Gastrocnemius medialis (tissue), 4 donors: ENCODE data around the gene VSIG10L2. TPM values are rescaled to one million over a fixed set of nuclear protein-coding genes. Genes with fewer than 3 reads are reported as not detected.

Source experiments
- ATAC-seq, 2 donors: fragments of 150-250 bp; one replicate each; pipeline ENCODE4 v1.9.1; 2016
- DNase-seq, 2 donors: peaks; one replicate each; pipeline ENCODE4 v3.0.0-alpha.2; 2019
- H3K27ac ChIP-seq, 4 donors: fragments of 200-600 bp; sonication (generic); 1 replicate in 1 of 4; 2 replicates in 3 of 4; pipeline ENCODE4 v1.5.1; 2016 to 2018; ENCODE audit warnings: mild to moderate bottlenecking in 2 of 4, moderate library complexity in 1 of 4
- H3K27me3 ChIP-seq, 3 donors: fragments of 200-600 bp; sonication (generic) in 2 of 3; 1 replicate in 1 of 3; 2 replicates in 2 of 3; pipeline versions ENCODE4 v1.5.1 to v1.6.0; 2016 to 2019; ENCODE audit warnings: mild to moderate bottlenecking in 1 of 3, moderate library complexity in 1 of 3
- H3K36me3 ChIP-seq, 2 donors: fragments of 200-600 bp; sonication (generic) in 1 of 2; one replicate each; pipeline ENCODE4 v1.5.1; 2017 to 2018
- H3K4me1 ChIP-seq, 2 donors: fragments of 200-600 bp; sonication (generic) in 1 of 2; one replicate each; pipeline ENCODE4 v1.5.1; 2016 to 2017; ENCODE audit warnings: mild to moderate bottlenecking in 2 of 2
- H3K4me3 ChIP-seq, 4 donors: fragments of 200-600 bp; sonication (generic) in 3 of 4; 1 replicate in 1 of 4; 2 replicates in 3 of 4; pipeline ENCODE4 v1.5.1; 2016 to 2019; ENCODE audit warnings: mild to moderate bottlenecking in 2 of 4
- H3K9me3 ChIP-seq, 3 donors: fragments of 200-600 bp; sonication (generic) in 2 of 3; 1 replicate in 1 of 3; 2 replicates in 2 of 3; pipeline ENCODE4 v1.5.1; 2016 to 2019
- POLR2A ChIP-seq, 2 donors: fragments of 450-650 bp; IDR thresholded peaks; one replicate each; pipeline ENCODE4 v1.6.1; 2017; ENCODE audit warnings: antibody characterized with exemption in 2 of 2, mild to moderate bottlenecking in 2 of 2, moderate library complexity in 2 of 2
- in situ Hi-C, 4 donors: fragments of 200-750 bp; cut with MboI; loops; one replicate each; pipeline versions ENCODE4 v1.15.0 to v1.8.0; 2017; ENCODE audit warnings: low sequenced_read_pairs in 4 of 4
- intact Hi-C: fragments of 100-400 bp; cut with DNase I; formaldehyde crosslinking; loops from one replicate; pipeline ENCODE4 v1.15.1; 2023; ENCODE audit warnings: low total_unique reads
- total RNA-seq, 4 donors: library from RNA; depleted of rRNA; stranded (reverse); fragments of >200 nt; gene quantifications; one replicate each; pipeline versions ENCODE4 v1.1.0 to v1.2.3, GENCODE V29; 2016
- TF ChIP-seq, protein P1 (sequence below), 5 experiments: fragments of 450-650 bp in 3 of 5; fragments of 200-600 bp in 2 of 5; sonication (generic) in 2 of 5; IDR thresholded peaks in 4 of 5; conservative IDR thresholded peaks in 1 of 5; 1 replicate in 4 of 5; 2 replicates in 1 of 5; pipeline ENCODE4 v1.5.1; 2016 to 2019; ENCODE audit warnings: antibody characterized with exemption in 5 of 5, mild to moderate bottlenecking in 3 of 5, moderate library complexity in 3 of 5

The VSIG10L2 gene
- total RNA-seq, 4 donors from 2014 or later = 0.10 TPM; not detected in 3

GRCh38 chr11:125954123-125954944 lies 8.5 kb downstream of the VSIG10L2 start:
- ATAC-seq (no peak), DNase-seq (no peak)
- Histone ChIP-seq H3K4me3 (no peak overlapping the region), H3K4me1 (peaks cover 0 to 6% of the 10 kb centered on the region in 2 donors), H3K27me3 (no peaks in the 10 kb centered on the region), H3K9me3 (no peaks in the 10 kb centered on the region), H3K27ac (no peak overlapping the region), H3K36me3 (no peaks in the 10 kb centered on the region)
- intact Hi-C loops (no loop called here), in situ Hi-C loops (no loop called here)
- TF ChIP-seq, protein P1, sequence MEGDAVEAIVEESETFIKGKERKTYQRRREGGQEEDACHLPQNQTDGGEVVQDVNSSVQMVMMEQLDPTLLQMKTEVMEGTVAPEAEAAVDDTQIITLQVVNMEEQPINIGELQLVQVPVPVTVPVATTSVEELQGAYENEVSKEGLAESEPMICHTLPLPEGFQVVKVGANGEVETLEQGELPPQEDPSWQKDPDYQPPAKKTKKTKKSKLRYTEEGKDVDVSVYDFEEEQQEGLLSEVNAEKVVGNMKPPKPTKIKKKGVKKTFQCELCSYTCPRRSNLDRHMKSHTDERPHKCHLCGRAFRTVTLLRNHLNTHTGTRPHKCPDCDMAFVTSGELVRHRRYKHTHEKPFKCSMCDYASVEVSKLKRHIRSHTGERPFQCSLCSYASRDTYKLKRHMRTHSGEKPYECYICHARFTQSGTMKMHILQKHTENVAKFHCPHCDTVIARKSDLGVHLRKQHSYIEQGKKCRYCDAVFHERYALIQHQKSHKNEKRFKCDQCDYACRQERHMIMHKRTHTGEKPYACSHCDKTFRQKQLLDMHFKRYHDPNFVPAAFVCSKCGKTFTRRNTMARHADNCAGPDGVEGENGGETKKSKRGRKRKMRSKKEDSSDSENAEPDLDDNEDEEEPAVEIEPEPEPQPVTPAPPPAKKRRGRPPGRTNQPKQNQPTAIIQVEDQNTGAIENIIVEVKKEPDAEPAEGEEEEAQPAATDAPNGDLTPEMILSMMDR (IDR thresholded peaks at IDR 0.05 in 4 of 5, conservative IDR thresholded peaks at IDR 0.05 in 1 of 5) = no peak
- TF ChIP-seq POLR2A (IDR thresholded peaks at IDR 0.05) = no peak

GRCh38 chr11:125954945-125955640 lies 9.2 kb downstream of the VSIG10L2 start:
- intact Hi-C loops = no loop called here
- no peak for TF ChIP-seq POLR2A (IDR thresholded peaks at IDR 0.05)
- TF ChIP-seq, protein P1 (IDR thresholded peaks at IDR 0.05 in 4 of 5, conservative IDR thresholded peaks at IDR 0.05 in 1 of 5) = no peak
- H3K4me3 ChIP-seq = no peak overlapping the region
- no peaks in the 10 kb centered on the region for H3K36me3 ChIP-seq
- DNase-seq = no peak
- in situ Hi-C loops = no loop called here
- no peaks in the 10 kb centered on the region for H3K27me3 ChIP-seq
- no peaks in the 10 kb centered on the region for H3K9me3 ChIP-seq
- no peak overlapping the region for H3K27ac ChIP-seq
- peaks cover 0 to 6% of the 10 kb centered on the region in 2 donors for H3K4me1 ChIP-seq
- ATAC-seq = no peak

DNA sequence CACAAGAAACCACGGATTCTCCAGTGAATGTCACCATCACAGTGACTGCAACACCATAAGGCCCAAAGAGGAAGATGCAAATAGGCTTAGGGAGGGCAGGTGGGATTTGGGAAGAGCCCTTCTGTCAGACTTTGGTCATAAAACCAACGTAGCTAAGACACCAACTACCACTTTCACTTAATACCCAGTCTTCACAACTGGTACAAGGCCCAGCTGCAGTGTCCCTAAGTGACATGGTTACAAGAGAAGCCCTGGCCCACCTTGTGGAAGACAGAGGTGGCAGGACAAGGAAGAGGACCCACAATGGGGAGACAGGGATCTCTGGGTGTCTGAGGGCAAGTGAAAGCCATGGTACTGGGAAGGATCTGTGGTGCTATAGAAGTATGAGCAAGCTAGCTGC lies 10.0 kb downstream of the VSIG10L2 start:
- TF ChIP-seq, protein P1 (IDR thresholded peaks at IDR 0.05 in 4 of 5, conservative IDR thresholded peaks at IDR 0.05 in 1 of 5) = no peak
- no peak for TF ChIP-seq POLR2A (IDR thresholded peaks at IDR 0.05)
- Histone ChIP-seq H3K27me3 (no peaks in the 10 kb centered on the region), H3K4me3 (no peak overlapping the region), H3K9me3 (no peaks in the 10 kb centered on the region), H3K27ac (no peak overlapping the region), H3K4me1 (peaks cover 0 to 6% of the 10 kb centered on the region in 2 donors), H3K36me3 (no peaks in the 10 kb centered on the region)
- DNase-seq (no peak), ATAC-seq (no peak)
- intact Hi-C loops (no loop called here), in situ Hi-C loops (no loop called here)

DNA sequence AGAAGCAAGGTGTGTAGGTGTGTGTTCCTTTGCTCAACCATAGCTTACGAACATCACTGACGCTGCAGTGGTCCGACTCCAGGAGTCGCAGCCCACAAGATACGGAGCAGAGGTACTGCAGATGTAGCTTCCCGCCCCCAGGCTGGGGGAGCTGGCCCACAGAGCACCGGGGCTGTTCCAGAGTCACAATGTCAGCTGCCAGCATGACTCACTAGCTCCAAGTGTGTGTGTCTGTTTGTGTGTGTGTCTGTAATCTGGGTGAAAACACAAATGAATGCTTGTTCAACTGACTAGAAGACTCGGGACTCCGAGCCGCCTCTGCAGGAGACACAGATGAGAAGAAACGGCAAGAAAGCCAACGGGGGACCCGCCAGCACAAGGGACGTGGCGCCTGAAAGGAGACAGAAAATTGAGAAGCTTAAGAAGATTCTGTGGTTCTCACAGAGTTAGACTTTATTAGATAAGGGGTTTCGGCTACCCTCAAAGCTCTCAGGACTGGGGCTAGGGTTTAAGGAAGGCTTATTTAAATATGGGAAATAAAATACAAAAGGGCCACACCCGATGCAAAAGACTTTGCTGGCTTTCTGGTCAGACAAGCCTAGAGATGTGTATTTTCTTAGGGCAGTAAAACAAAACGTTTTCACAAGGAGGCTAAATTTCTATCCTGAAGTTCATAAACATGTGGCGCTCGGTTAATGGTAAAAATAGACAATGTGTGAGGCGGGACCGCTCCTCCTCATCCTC lies 10.7 kb downstream of the VSIG10L2 start:
- in situ Hi-C loops = no loop called here
- no peaks in the 10 kb centered on the region for H3K27me3 ChIP-seq
- H3K36me3 ChIP-seq = no peaks in the 10 kb centered on the region
- H3K4me1 ChIP-seq = peaks cover 0 to 6% of the 10 kb centered on the region in 2 donors
- no peak for TF ChIP-seq POLR2A (IDR thresholded peaks at IDR 0.05)
- TF ChIP-seq, protein P1 (IDR thresholded peaks at IDR 0.05 in 4 of 5, conservative IDR thresholded peaks at IDR 0.05 in 1 of 5) = no peak
- H3K4me3 ChIP-seq = no peak overlapping the region
- ATAC-seq (no peak), DNase-seq (no peak)
- no peak overlapping the region for H3K27ac ChIP-seq
- no peaks in the 10 kb centered on the region for H3K9me3 ChIP-seq
- intact Hi-C loops = no loop called here
